OCI-LY7 (cell line): Measurements from ENCODE around the gene ABCB9. TPM values are rescaled to one million over a fixed set of nuclear protein-coding genes. Genes with fewer than 3 reads are reported as not detected.

Experiments used
- BruUV-seq: library from RNA; stranded (reverse); fragments of 400-500 nt; replicated peaks from 2 replicates; lab custom pipeline; 2021; lab: Mats Ljungman, UMichigan
- CTCF ChIA-PET: fragments of 300-600 bp; sonication (Branson Sonifier 250); formaldehyde crosslinking; loops from one replicate; lab custom pipeline; 2022; ENCODE audit warnings: antibody characterized with exemption; ENCODE audit not compliant: unreplicated experiment; lab: Charles Lee
- POLR2A ChIA-PET: fragments of 300-600 bp; sonication (Branson Sonifier 250); formaldehyde crosslinking; loops from one replicate; lab custom pipeline; 2022; ENCODE audit warnings: antibody characterized with exemption; lab: Charles Lee
- DNase-seq: peaks from one replicate; pipeline ENCODE4 v3.0.0-alpha.2; 2015; ENCODE audit warnings: low spot score
- H2AFZ ChIP-seq: fragments of 200-600 bp; sonication (generic), shearing (Covaris generic); 2 replicates; pipeline ENCODE4 v1.6.1; 2014; ENCODE audit warnings: mild to moderate bottlenecking, antibody characterized with exemption, low read length, moderate library complexity
- H3K27ac ChIP-seq: fragments of 200-600 bp; sonication (generic); 2 replicates; pipeline ENCODE4 v1.5.1; 2014; ENCODE audit warnings: mixed run types, low read depth, mild to moderate bottlenecking, moderate library complexity, low read length, inconsistent platforms; ENCODE audit not compliant: poor library complexity, severe bottlenecking
- H3K36me3 ChIP-seq: fragments of 200-600 bp; sonication (generic); 2 replicates; pipeline ENCODE4 v1.6.1; 2014; ENCODE audit warnings: mild to moderate bottlenecking, antibody characterized with exemption, low read length, moderate library complexity, mixed read lengths; ENCODE audit not compliant: insufficient read depth
- H3K4me1 ChIP-seq: fragments of 200-600 bp; sonication (generic); 2 replicates; pipeline ENCODE4 v1.5.1; 2014; ENCODE audit warnings: mild to moderate bottlenecking, low read length; ENCODE audit not compliant: insufficient read depth, poor library complexity, severe bottlenecking
- H3K4me2 ChIP-seq: fragments of 200-600 bp; sonication (generic); 2 replicates; pipeline ENCODE4 v1.6.1; 2014; ENCODE audit warnings: mild to moderate bottlenecking, low read length
- H3K4me3 ChIP-seq: fragments of 200-600 bp; sonication (generic); 2 replicates; pipeline ENCODE4 v1.5.1; 2014; ENCODE audit warnings: mild to moderate bottlenecking, low read depth, low read length; ENCODE audit not compliant: poor library complexity, severe bottlenecking
- H3K79me2 ChIP-seq: fragments of 200-600 bp; sonication (generic); 2 replicates; pipeline ENCODE4 v1.6.1; 2016; ENCODE audit warnings: low read depth, mild to moderate bottlenecking, low read length, moderate library complexity, mixed read lengths; ENCODE audit not compliant: insufficient read depth
- H3K9me2 ChIP-seq: fragments of 200-600 bp; sonication (generic); 2 replicates; pipeline ENCODE4 v1.6.1; 2016; ENCODE audit warnings: mild to moderate bottlenecking, low read length, mixed read lengths; ENCODE audit not compliant: insufficient read depth
- H3K9me3 ChIP-seq: fragments of 200-600 bp; sonication (generic); 2 replicates; pipeline ENCODE4 v1.6.1; 2014; ENCODE audit warnings: mild to moderate bottlenecking, mixed run types, low read length, mixed read lengths
- H4K20me1 ChIP-seq: fragments of 200-600 bp; sonication (generic); 2 replicates; pipeline ENCODE4 v1.6.1; 2014; ENCODE audit warnings: mild to moderate bottlenecking, antibody characterized with exemption, low read length, moderate library complexity, mixed read lengths; ENCODE audit not compliant: insufficient read depth
- CTCF ChIP-seq: fragments of 200-600 bp; sonication (generic); conservative IDR thresholded peaks from 2 replicates; pipeline ENCODE4 v1.5.1; 2014; ENCODE audit warnings: mild to moderate bottlenecking, antibody characterized with exemption, low read length, moderate library complexity, mixed read lengths
- EZH2phosphoT487 ChIP-seq: fragments of 200-600 bp; sonication (generic); IDR thresholded peaks from 2 replicates; pipeline ENCODE4 v1.6.1; 2018; ENCODE audit warnings: low read depth, borderline replicate concordance, mild to moderate bottlenecking, mixed run types, antibody characterized with exemption, low read length, moderate library complexity, mixed read lengths
- intact Hi-C: fragments of 100-400 bp; cut with micrococcal nuclease; formaldehyde crosslinking; loops from one replicate; pipeline ENCODE4 v1.10.0; 2022; ENCODE audit not compliant: unreplicated experiment
- total RNA-seq, 2 experiments: library from RNA; depleted of rRNA in 1 of 2; stranded (reverse); fragments of >200 nt in 1 of 2; shearing (Covaris generic) in 1 of 2; gene quantifications; 2 replicates each; pipeline ENCODE4 v1.2.3, GENCODE V29; 2014 to 2022

The ABCB9 gene
- total RNA-seq, 2 experiments from 2014 or later = 4.0 to 7.9 TPM

DNA sequence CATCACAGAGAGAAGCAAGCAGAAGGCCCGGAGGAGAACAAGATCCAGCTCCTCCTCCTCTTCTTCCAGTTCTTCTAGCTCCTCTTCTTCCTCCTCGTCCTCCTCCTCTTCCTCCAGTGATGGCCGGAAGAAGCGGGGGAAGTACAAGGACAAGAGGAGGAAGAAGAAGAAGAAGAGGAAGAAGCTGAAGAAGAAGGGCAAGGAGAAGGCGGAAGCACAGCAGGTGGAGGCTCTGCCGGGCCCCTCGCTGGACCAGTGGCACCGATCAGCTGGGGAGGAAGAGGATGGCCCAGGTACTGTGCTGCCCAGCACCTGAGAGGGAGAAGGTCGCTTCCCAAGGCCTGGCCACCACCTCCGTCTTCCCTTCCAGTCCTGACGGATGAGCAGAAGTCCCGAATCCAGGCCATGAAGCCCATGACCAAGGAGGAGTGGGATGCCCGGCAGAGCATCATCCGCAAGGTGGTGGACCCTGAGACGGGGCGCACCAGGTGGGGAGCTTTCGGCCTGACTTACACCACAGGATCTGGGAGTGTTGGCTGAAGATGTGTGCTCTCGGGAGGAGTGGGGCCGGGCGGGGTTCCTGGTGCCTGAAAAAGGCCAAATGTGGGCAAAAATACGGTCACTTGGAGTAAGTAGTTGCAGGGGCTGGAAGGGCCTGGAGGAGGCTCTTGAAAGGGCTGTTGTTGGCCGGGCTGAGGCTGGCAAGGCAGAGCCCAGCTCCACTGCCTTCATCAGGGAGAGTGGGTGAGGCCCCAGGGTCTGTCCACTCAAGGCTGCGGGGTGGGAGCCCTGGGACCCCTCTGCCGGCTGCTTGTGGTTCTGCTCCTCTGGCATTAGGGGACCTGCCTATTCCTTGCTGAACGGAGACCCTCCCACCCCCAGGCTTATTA, 15.6 kb upstream of the ABCB9 start:
- DNase-seq = no peak
- Histone ChIP-seq H4K20me1 (no peaks in the 10 kb centered on the region), H3K9me3 (no peaks in the 10 kb centered on the region), H3K4me2 (peak overlapping the region; percentile 85), H2AFZ (no peak overlapping the region), H3K9me2 (no peaks in the 10 kb centered on the region), H3K4me1 (peaks cover 47% of the 10 kb centered on the region), H3K36me3 (peaks cover 54% of the 10 kb centered on the region), H3K4me3 (peak overlapping the region; percentile 95), H3K27ac (peak overlapping the region; percentile 72), H3K79me2 (peaks cover 17% of the 10 kb centered on the region; the same call in 1 of the 2 replicates)
- CTCF ChIA-PET = interaction anchor here (0.7 kb wide), 1 partner anchor 23 kb away, joined by 4 read pairs; no protein-coding TSS in a partner anchor
- no peak for TF ChIP-seq EZH2phosphoT487
- TF ChIP-seq CTCF = no peak
- POLR2A ChIA-PET = interaction anchor here (0.5 kb wide), 1 partner anchor 228 kb away, joined by 3 read pairs; no protein-coding TSS in a partner anchor
- intact Hi-C loops = loop anchor here (1.0 to 5.0 kb wide), 2 partner anchors 75 to 256 kb away; no protein-coding TSS in a partner anchor
- BruUV-seq = no TSS peak

DNA sequence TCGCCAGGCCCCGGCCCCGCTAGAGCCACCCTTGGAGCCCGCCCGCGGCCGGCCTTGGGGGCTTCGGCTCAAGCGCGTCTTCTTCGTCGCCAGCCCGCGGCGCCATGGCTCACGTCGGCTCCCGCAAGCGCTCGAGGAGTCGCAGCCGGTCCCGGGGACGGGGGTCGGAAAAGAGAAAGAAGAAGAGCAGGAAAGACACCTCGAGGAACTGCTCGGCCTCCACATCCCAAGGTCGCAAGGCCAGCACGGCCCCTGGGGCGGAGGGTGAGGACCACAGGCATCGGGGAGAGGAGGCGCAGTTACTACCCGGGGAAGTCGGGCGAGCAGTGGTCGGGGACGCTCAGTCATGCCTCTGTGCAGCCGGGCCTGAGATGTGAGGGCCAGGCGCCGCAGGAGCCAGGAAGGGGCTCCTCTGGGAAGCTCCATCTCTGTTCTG, 14.8 kb upstream of the ABCB9 start:
- H3K9me2 ChIP-seq = no peaks in the 10 kb centered on the region
- BruUV-seq = TSS peak; percentile 58
- peak overlapping the region; percentile 95 for H3K4me3 ChIP-seq
- peak overlapping the region; percentile 85 for H3K4me2 ChIP-seq
- peak overlapping the region; percentile 30; the same call in 1 of the 2 replicates for H2AFZ ChIP-seq
- peaks cover 56% of the 10 kb centered on the region for H3K36me3 ChIP-seq
- ChIA-PET POLR2A (interaction anchor here (0.6 kb wide), 1 partner anchor 534 kb away, joined by 3 read pairs; no protein-coding TSS in a partner anchor), CTCF (interaction anchor here (0.7 kb wide), 1 partner anchor 22 kb away, joined by 4 read pairs; no protein-coding TSS in a partner anchor)
- peak; percentile 57 for DNase-seq
- intact Hi-C loops = loop anchor here (1.0 to 5.0 kb wide), 2 partner anchors 76 to 257 kb away; no protein-coding TSS in a partner anchor
- no peaks in the 10 kb centered on the region for H3K9me3 ChIP-seq
- H3K4me1 ChIP-seq = peaks cover 54% of the 10 kb centered on the region
- H4K20me1 ChIP-seq = 0 out of 2 replicates have a peak, but pooled peaks cover under 1% of the 10 kb centered on the region
- no peak for TF ChIP-seq EZH2phosphoT487
- TF ChIP-seq CTCF = peak; percentile 48; the same call in 1 of the 2 replicates
- H3K79me2 ChIP-seq = peaks cover 21% of the 10 kb centered on the region
- H3K27ac ChIP-seq = peak overlapping the region; percentile 72
